ENCODE measurements around the gene CSAD. TPM values are rescaled to one million over a fixed set of nuclear protein-coding genes. Genes with fewer than 3 reads are reported as not detected.

The CSAD gene
- total and polyA plus RNA-seq, 2 of the 13 experiments (the other 11 are each of a cell fraction or from before 2014, with no cell fraction given) = 7.2 to 23.5 TPM

GRCh38 chr12:53180220-53180930 lies at the start of gene CSAD, which contains the start of gene ZNF740 (continued):
- TF ChIP-seq HNRNPLL (IDR thresholded peaks at IDR 0.05; ENCODE audit: low read depth, low read length, poor library complexity, severe bottlenecking) = peak; percentile 76
- no peak for TF ChIP-seq SOX13 (IDR thresholded peaks at IDR 0.05)
- peak in 1 of 2 experiments; percentile 43; a peak in 1 of 4 replicates for TF ChIP-seq SOX13 (CRISPR knock-in tag; conservative IDR thresholded peaks at IDR 0.05 in 1 of 2, IDR thresholded peaks at IDR 0.05 in 1 of 2)
- TF ChIP-seq ZNF580 (CRISPR knock-in tag; IDR thresholded peaks at IDR 0.05; ENCODE audit: borderline replicate concordance, low read depth) = peak; percentile 37; the same call in 1 of the 2 replicates
- TF ChIP-seq ZKSCAN8 (CRISPR knock-in tag; IDR thresholded peaks at IDR 0.05; ENCODE audit: borderline replicate concordance) = no peak
- peak; percentile 21; the same call in 1 of the 2 replicates for TF ChIP-seq MYPOP (CRISPR knock-in tag; IDR thresholded peaks at IDR 0.05)
- no peak; the same call in 1 of the 2 replicates for TF ChIP-seq KLF12 (CRISPR knock-in tag; IDR thresholded peaks at IDR 0.05; ENCODE audit: borderline replicate concordance)
- 0 out of 2 replicates have a peak, but pooled peaks have one; percentile 15 for TF ChIP-seq JUND (CRISPR knock-in tag; IDR thresholded peaks at IDR 0.05)
- peak; percentile 78; the same call in 1 of the 2 replicates for TF ChIP-seq ZGPAT (CRISPR knock-in tag; IDR thresholded peaks at IDR 0.05)
- peak; percentile 87; the same call in 1 of the 2 replicates for TF ChIP-seq TFAP4 (IDR thresholded peaks at IDR 0.05; ENCODE audit: borderline replicate concordance, low read depth)
- TF ChIP-seq ZNF646 (CRISPR knock-in tag; IDR thresholded peaks at IDR 0.05) = no peak
- TF ChIP-seq ZNF430 (CRISPR knock-in tag; IDR thresholded peaks at IDR 0.05) = peak; percentile 64; the same call in 1 of the 2 replicates
- TF ChIP-seq USF2 (IDR thresholded peaks at IDR 0.05; ENCODE audit: low read depth, low read length) = no peak
- TF ChIP-seq USF2 (CRISPR knock-in tag; IDR thresholded peaks at IDR 0.05; ENCODE audit: borderline replicate concordance) = no peak; the same call in 1 of the 2 replicates
- TF ChIP-seq FOSL2 (CRISPR knock-in tag; IDR thresholded peaks at IDR 0.05) = peak; percentile 43

Measured in HepG2 (cell line).